GM20000 (cell line): ENCODE measurements around the gene DNAH12.

Experiments
- DNase-seq: peaks from one replicate; pipeline ENCODE4 v3.0.0; 2012; ENCODE audit warnings: low spot score
- CTCF ChIP-seq: IDR thresholded peaks from 2 replicates; pipeline ENCODE4 v1.5.1; 2012; ENCODE audit warnings: mild to moderate bottlenecking, control low read depth; ENCODE audit errors: extremely low read depth, missing control alignments

The DNAH12 gene

GRCh38 chr3:57274845-57275244 is 269.3 kb downstream of the DNAH12 start:
- TF ChIP-seq CTCF = no peak
- no peak for DNase-seq

GRCh38 chr3:57268416-57268815 is 275.7 kb downstream of the DNAH12 start:
- DNase-seq = no peak
- no peak for TF ChIP-seq CTCF

GRCh38 chr3:57261929-57262328 is 282.2 kb downstream of the DNAH12 start:
- no peak for DNase-seq
- no peak for TF ChIP-seq CTCF

GRCh38 chr3:57261119-57261518 is 283.0 kb downstream of the DNAH12 start:
- DNase-seq = no peak
- TF ChIP-seq CTCF = no peak

- no peak for TF ChIP-seq CTCF
- no peak for DNase-seq
Observed at GRCh38 chr3:57257678-57258077, 286.5 kb downstream of the DNAH12 start.

- DNase-seq = no peak
- no peak for TF ChIP-seq CTCF
Observed at GRCh38 chr3:57256844-57257243, 287.3 kb downstream of the DNAH12 start.

GRCh38 chr3:57252404-57252803 is 291.7 kb downstream of the DNAH12 start:
- no peak for TF ChIP-seq CTCF

GRCh38 chr3:57244946-57245345 is 299.2 kb downstream of the DNAH12 start:
- DNase-seq = no peak
- no peak for TF ChIP-seq CTCF

More at GRCh38 chr3:57252404-57252803, 291.7 kb downstream of the DNAH12 start:
- DNase-seq = no peak
